Ishikawa (cell line): ENCODE data around the gene PTPRN2.

Source experiments
- CEBPB ChIP-seq: IDR thresholded peaks from 2 replicates; pipeline ENCODE4 v1.6.1; 2012
- CREB1 ChIP-seq: IDR thresholded peaks from 2 replicates; pipeline ENCODE4 v1.6.1; 2012; ENCODE audit warnings: low read depth
- EGR1 ChIP-seq: IDR thresholded peaks from 2 replicates; pipeline ENCODE4 v1.6.1; 2012
- EP300 ChIP-seq: IDR thresholded peaks from 2 replicates; pipeline ENCODE4 v1.6.1; 2012; ENCODE audit warnings: borderline replicate concordance
- FOXM1 ChIP-seq: IDR thresholded peaks from 2 replicates; pipeline ENCODE4 v1.6.1; 2012; ENCODE audit warnings: low read depth, borderline replicate concordance
- NFIC ChIP-seq: IDR thresholded peaks from 2 replicates; pipeline ENCODE4 v1.6.1; 2012
- RAD21 ChIP-seq: IDR thresholded peaks from 2 replicates; pipeline ENCODE4 v1.6.1; 2012; ENCODE audit warnings: low read depth
- TAF1 ChIP-seq: IDR thresholded peaks from 2 replicates; pipeline ENCODE4 v1.6.1; 2012; ENCODE audit warnings: low read depth, mild to moderate bottlenecking
- TCF12 ChIP-seq: IDR thresholded peaks from 2 replicates; pipeline ENCODE4 v1.6.1; 2012; ENCODE audit warnings: low read depth
- TEAD4 ChIP-seq: IDR thresholded peaks from 2 replicates; pipeline ENCODE4 v1.6.1; 2012
- YY1 ChIP-seq: IDR thresholded peaks from 2 replicates; pipeline ENCODE4 v1.6.1; 2012; ENCODE audit warnings: low read depth
- ZBTB7A ChIP-seq: IDR thresholded peaks from 2 replicates; pipeline ENCODE4 v1.6.1; 2012; ENCODE audit warnings: low read depth
- TF ChIP-seq, protein P1 (sequence below): IDR thresholded peaks from 2 replicates; pipeline ENCODE4 v1.6.1; 2012
- TF ChIP-seq, protein P2 (sequence below): IDR thresholded peaks from 2 replicates; pipeline ENCODE4 v1.6.1; 2012; ENCODE audit warnings: low read depth, mild to moderate bottlenecking
- TF ChIP-seq, protein P3 (sequence below): IDR thresholded peaks from 2 replicates; pipeline ENCODE4 v1.6.1; 2012

PTPRN2 gene

DNA sequence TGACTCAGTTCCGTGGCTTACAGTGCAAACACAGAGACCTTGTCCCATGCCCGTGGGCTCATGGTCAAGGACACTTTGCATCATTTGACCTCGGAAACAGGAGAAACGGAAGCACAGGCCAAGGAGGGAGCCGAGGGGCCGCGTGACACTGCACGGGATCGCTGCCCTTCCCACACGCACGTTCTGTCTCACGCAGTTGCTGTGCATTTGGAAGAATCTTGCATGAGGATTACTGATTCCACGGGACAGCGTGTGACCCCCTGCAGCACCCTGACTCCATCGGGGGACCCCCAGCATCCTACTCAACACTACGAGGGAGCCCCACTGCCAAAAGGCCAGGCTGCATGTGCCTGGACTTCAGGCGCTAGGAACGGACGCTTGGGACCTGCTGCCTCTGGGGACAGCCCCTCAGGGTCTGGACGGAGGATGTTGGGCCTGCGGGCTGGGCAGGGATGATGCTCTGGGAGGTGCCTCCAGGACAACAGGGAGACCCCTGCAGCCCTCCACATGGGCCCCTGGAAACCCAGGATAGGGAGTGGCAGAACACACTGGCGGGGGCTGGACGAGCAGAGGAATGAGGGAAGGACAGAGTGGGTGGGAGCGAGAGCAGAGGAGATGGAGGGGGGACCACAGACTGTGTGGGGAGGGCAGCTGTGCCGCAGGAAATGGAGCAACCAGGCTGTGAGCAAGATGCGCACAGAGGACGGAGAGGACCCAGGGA is 1028.6 kb downstream of the PTPRN2 start:
- TF ChIP-seq YY1 (no peak), CREB1 (no peak), TEAD4 (no peak), FOXM1 (no peak), ZBTB7A (no peak), RAD21 (no peak), CEBPB (no peak), EP300 (no peak), NFIC (no peak)
- TF ChIP-seq, protein P1, sequence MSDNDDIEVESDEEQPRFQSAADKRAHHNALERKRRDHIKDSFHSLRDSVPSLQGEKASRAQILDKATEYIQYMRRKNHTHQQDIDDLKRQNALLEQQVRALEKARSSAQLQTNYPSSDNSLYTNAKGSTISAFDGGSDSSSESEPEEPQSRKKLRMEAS, result no peak
- TF ChIP-seq, protein P2, sequence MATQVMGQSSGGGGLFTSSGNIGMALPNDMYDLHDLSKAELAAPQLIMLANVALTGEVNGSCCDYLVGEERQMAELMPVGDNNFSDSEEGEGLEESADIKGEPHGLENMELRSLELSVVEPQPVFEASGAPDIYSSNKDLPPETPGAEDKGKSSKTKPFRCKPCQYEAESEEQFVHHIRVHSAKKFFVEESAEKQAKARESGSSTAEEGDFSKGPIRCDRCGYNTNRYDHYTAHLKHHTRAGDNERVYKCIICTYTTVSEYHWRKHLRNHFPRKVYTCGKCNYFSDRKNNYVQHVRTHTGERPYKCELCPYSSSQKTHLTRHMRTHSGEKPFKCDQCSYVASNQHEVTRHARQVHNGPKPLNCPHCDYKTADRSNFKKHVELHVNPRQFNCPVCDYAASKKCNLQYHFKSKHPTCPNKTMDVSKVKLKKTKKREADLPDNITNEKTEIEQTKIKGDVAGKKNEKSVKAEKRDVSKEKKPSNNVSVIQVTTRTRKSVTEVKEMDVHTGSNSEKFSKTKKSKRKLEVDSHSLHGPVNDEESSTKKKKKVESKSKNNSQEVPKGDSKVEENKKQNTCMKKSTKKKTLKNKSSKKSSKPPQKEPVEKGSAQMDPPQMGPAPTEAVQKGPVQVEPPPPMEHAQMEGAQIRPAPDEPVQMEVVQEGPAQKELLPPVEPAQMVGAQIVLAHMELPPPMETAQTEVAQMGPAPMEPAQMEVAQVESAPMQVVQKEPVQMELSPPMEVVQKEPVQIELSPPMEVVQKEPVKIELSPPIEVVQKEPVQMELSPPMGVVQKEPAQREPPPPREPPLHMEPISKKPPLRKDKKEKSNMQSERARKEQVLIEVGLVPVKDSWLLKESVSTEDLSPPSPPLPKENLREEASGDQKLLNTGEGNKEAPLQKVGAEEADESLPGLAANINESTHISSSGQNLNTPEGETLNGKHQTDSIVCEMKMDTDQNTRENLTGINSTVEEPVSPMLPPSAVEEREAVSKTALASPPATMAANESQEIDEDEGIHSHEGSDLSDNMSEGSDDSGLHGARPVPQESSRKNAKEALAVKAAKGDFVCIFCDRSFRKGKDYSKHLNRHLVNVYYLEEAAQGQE, result no peak

- no peak for TF ChIP-seq NFIC
- TF ChIP-seq CREB1, result no peak
- no peak for TF ChIP-seq EP300
- TF ChIP-seq CEBPB, result no peak
- TF ChIP-seq, protein P3, sequence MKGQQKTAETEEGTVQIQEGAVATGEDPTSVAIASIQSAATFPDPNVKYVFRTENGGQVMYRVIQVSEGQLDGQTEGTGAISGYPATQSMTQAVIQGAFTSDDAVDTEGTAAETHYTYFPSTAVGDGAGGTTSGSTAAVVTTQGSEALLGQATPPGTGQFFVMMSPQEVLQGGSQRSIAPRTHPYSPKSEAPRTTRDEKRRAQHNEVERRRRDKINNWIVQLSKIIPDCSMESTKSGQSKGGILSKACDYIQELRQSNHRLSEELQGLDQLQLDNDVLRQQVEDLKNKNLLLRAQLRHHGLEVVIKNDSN, result no peak
- TF ChIP-seq, protein P2, result no peak
- TF ChIP-seq RAD21, result no peak
- TF ChIP-seq, protein P1, result no peak
Measured at GRCh38 chr7:157558516-157558874, 1029.1 kb downstream of the PTPRN2 start.

- no peak for TF ChIP-seq ZBTB7A
- TF ChIP-seq TCF12, result no peak
- no peak for TF ChIP-seq EP300
- TF ChIP-seq CEBPB, result no peak
- TF ChIP-seq, protein P1, result no peak
- TF ChIP-seq, protein P2, result no peak
- no peak for TF ChIP-seq NFIC
- TF ChIP-seq EGR1, result no peak
- no peak for TF ChIP-seq TAF1
- TF ChIP-seq, protein P3, result no peak
- TF ChIP-seq YY1, result no peak
- no peak for TF ChIP-seq FOXM1
Measured at GRCh38 chr7:157558061-157558460, 1029.6 kb downstream of the PTPRN2 start.

DNA sequence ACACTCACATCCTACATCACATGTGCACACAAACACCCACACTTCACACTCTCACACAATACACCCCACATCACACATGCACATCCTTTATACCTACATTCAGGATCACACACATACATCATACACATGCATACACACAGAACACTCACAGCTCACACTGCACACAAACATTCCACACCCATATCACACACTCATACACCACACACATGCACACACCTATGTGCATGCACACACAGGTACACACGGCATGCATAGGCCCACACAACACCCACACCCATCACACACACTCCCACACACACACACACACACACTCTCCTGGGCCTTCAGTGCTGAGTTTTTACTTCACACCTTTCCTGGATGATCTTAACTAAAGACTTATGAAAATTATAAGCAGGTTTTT is 1030.4 kb downstream of the PTPRN2 start:
- no peak for TF ChIP-seq CEBPB
- TF ChIP-seq, protein P1, result no peak
- TF ChIP-seq CREB1, result no peak

GRCh38 chr7:157556642-157556944 is 1031.0 kb downstream of the PTPRN2 start:
- TF ChIP-seq EP300, result no peak
- no peak for TF ChIP-seq RAD21
- no peak for TF ChIP-seq YY1
- TF ChIP-seq, protein P3, result no peak
- TF ChIP-seq TAF1, result no peak
- no peak for TF ChIP-seq TCF12
- TF ChIP-seq CREB1, result no peak
- no peak for TF ChIP-seq EGR1
- TF ChIP-seq TEAD4, result no peak
- TF ChIP-seq, protein P2, result no peak
- TF ChIP-seq, protein P1, result no peak
- no peak for TF ChIP-seq NFIC
- no peak for TF ChIP-seq ZBTB7A
- TF ChIP-seq CEBPB, result no peak
- TF ChIP-seq FOXM1, result no peak
